Thoracic aorta (tissue), 2 donors: ENCODE measurements around the gene ANO7. TPM values are rescaled to one million over a fixed set of nuclear protein-coding genes. Genes with fewer than 3 reads are reported as not detected.

Experiments
- ATAC-seq: fragments of 150-250 bp; one replicate; pipeline ENCODE4 v1.8.0; 2017; ENCODE audit warnings: low read depth; ENCODE audit not compliant: insufficient number of reproducible peaks, low FRiP score
- DNase-seq: peaks from one replicate; pipeline ENCODE4 v3.0.0-alpha.2; 2020; ENCODE audit warnings: low spot score
- H3K27ac ChIP-seq, 2 donors: fragments of 200-600 bp; sonication (generic); 1 replicate in 1 of 2; 2 replicates in 1 of 2; pipeline ENCODE4 v1.5.1; 2016; ENCODE audit warnings: mild to moderate bottlenecking in 2 of 2, moderate library complexity in 2 of 2
- H3K27me3 ChIP-seq: fragments of 200-600 bp; sonication (generic); replicated peaks from 2 replicates; pipeline ENCODE4 v1.6.0; 2016; ENCODE audit warnings: mild to moderate bottlenecking; ENCODE audit not compliant: insufficient read depth
- H3K36me3 ChIP-seq: fragments of 200-600 bp; sonication (generic); one replicate; pipeline ENCODE4 v1.5.1; 2016
- H3K4me1 ChIP-seq, 2 donors: fragments of 200-600 bp; sonication (generic); 1 replicate in 1 of 2; 2 replicates in 1 of 2; pipeline versions ENCODE4 v1.5.1 to v1.6.0; 2016; ENCODE audit warnings: low read depth in 2 of 2, mild to moderate bottlenecking in 1 of 2; ENCODE audit not compliant: control insufficient read depth in 1 of 2
- H3K4me3 ChIP-seq: fragments of 200-600 bp; sonication (generic); 2 replicates; pipeline ENCODE4 v1.5.1; 2016; ENCODE audit warnings: mild to moderate bottlenecking
- H3K9me3 ChIP-seq: fragments of 200-600 bp; sonication (generic); 2 replicates; pipeline ENCODE4 v1.5.1; 2016
- total RNA-seq, 2 donors: library from RNA; depleted of rRNA; stranded (reverse); fragments of >200 nt; gene quantifications; one replicate each; pipeline versions ENCODE4 v1.1.0 to v1.2.3, GENCODE V29; 2016
- TF ChIP-seq, protein P1 (sequence below): fragments of 200-600 bp; sonication (generic); IDR thresholded peaks from one replicate; pipeline ENCODE4 v1.5.1; 2019; ENCODE audit warnings: antibody characterized with exemption

ANO7 gene
- total RNA-seq, result 1 to 10 TPM in 1 of 2 donors, under 1 TPM in 1; 0.27 to 1.2 TPM

DNA sequence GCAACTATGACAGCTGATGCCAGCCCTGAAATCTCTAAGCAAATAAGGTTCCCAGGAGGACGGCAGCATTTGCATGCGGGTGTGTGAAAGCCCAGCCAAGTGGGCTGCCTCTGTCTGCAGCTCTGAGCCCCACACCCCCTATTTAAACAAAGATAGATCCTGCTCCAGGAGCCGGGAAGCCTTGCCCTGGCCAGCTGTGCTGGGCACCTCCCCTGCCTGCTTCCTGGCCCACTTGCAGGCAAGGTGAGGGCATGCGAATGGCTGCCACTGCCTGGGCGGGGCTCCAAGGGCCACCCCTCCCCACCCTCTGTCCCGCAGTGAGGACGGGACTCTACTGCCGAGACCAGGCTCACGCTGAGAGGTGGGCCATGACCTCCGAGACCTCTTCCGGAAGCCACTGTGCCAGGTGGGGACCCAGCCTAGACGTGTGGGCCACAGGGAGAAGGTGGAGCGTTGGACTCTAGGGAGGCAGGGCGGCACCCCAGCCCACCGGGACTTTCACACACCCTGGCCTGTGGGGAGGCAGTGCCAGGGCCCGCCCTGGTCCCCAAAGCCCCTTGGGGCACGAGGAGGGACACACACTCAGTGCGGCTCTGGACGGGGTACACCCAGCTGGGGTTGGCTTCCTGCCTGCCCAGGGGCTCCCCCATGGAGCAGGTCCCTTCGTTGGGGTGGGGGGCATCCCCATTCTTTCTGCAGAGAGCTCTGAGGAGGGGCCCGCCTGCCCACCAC is at the start of gene ANO7:
TSS of gene ANO7 (plus strand) at position 317 of the 732 bp plus-strand sequence. CDS start 1,387 bp downstream, outside the sequence.
- TF ChIP-seq, protein P1, sequence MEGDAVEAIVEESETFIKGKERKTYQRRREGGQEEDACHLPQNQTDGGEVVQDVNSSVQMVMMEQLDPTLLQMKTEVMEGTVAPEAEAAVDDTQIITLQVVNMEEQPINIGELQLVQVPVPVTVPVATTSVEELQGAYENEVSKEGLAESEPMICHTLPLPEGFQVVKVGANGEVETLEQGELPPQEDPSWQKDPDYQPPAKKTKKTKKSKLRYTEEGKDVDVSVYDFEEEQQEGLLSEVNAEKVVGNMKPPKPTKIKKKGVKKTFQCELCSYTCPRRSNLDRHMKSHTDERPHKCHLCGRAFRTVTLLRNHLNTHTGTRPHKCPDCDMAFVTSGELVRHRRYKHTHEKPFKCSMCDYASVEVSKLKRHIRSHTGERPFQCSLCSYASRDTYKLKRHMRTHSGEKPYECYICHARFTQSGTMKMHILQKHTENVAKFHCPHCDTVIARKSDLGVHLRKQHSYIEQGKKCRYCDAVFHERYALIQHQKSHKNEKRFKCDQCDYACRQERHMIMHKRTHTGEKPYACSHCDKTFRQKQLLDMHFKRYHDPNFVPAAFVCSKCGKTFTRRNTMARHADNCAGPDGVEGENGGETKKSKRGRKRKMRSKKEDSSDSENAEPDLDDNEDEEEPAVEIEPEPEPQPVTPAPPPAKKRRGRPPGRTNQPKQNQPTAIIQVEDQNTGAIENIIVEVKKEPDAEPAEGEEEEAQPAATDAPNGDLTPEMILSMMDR, result no peak
- Histone ChIP-seq H3K27me3 (no peaks in the 10 kb centered on the region), H3K27ac (no peak within 1 kb of the TSS), H3K9me3 (no peaks in the 10 kb centered on the region), H3K4me1 (no peaks in the 10 kb centered on the region), H3K36me3 (no peaks in the 10 kb centered on the region), H3K4me3 (no peak within 1 kb of the TSS)
- DNase-seq, result no peak
- no peak for ATAC-seq

GRCh38 chr2:241139531-241140444 is 48.7 kb upstream of the ANO7 start:
- Histone ChIP-seq H3K27ac (no peak overlapping the region), H3K4me3 (no peak overlapping the region), H3K36me3 (no peaks in the 10 kb centered on the region), H3K27me3 (no peaks in the 10 kb centered on the region), H3K9me3 (no peaks in the 10 kb centered on the region), H3K4me1 (no peaks in the 10 kb centered on the region)
- no peak for DNase-seq
- no peak for ATAC-seq
- TF ChIP-seq, protein P1, result no peak

- no peaks in the 10 kb centered on the region for H3K36me3 ChIP-seq
Observed at GRCh38 chr2:241140445-241140840, 48.0 kb upstream of the ANO7 start.

GRCh38 chr2:241141214-241141770 is 47.2 kb upstream of the ANO7 start:
- DNase-seq, result no peak
- no peak for ATAC-seq
- no peak overlapping the region for H3K27ac ChIP-seq
- TF ChIP-seq, protein P1, result no peak
- H3K36me3 ChIP-seq, result no peaks in the 10 kb centered on the region
- H3K4me1 ChIP-seq, result no peaks in the 10 kb centered on the region
- no peak overlapping the region for H3K4me3 ChIP-seq
- H3K27me3 ChIP-seq, result no peaks in the 10 kb centered on the region
- H3K9me3 ChIP-seq, result no peaks in the 10 kb centered on the region

More at GRCh38 chr2:241140445-241140840, 48.0 kb upstream of the ANO7 start:
- Histone ChIP-seq H3K4me1 (no peaks in the 10 kb centered on the region), H3K9me3 (no peaks in the 10 kb centered on the region), H3K4me3 (no peak overlapping the region), H3K27ac (no peak overlapping the region), H3K27me3 (no peaks in the 10 kb centered on the region)
- DNase-seq (no peak), ATAC-seq (no peak)
- TF ChIP-seq, protein P1, result no peak

- no peaks in the 10 kb centered on the region for H3K27me3 ChIP-seq
- no peak overlapping the region for H3K4me3 ChIP-seq
- DNase-seq (no peak), ATAC-seq (no peak)
- no peak overlapping the region for H3K27ac ChIP-seq
- H3K4me1 ChIP-seq, result no peaks in the 10 kb centered on the region
- no peaks in the 10 kb centered on the region for H3K9me3 ChIP-seq
- H3K36me3 ChIP-seq, result no peaks in the 10 kb centered on the region
- TF ChIP-seq, protein P1, result no peak
Observed at GRCh38 chr2:241142063-241142462, 46.4 kb upstream of the ANO7 start.
